Measurements from ENCODE around the gene MAPT. TPM values are rescaled to one million over a fixed set of nuclear protein-coding genes. Genes with fewer than 3 reads are reported as not detected.

MAPT gene
- total RNA-seq, 6 donors from 2014 or later, result 2.1 to 3.7 (median 2.8) TPM

- H3K27me3 ChIP-seq, result peaks cover 0 to 4% (median 0%) of the 10 kb centered on the region in 4 donors
- H3K36me3 ChIP-seq, result no peaks in the 10 kb centered on the region
- 67 to 89% methylated on average over 1 to 4 of the region's 7 CpGs for WGBS, 2 donors
- no peaks in the 10 kb centered on the region for H3K4me1 ChIP-seq
- ATAC-seq (ENCODE audit: low FRiP score in 2 of 2), result no peak
- H3K4me3 ChIP-seq, result no peak overlapping the region
- H3K27ac ChIP-seq, result no peak overlapping the region
- peak in 1 of 2 donors; percentile 44 for DNase-seq
- TF ChIP-seq POLR2AphosphoS5 (IDR thresholded peaks at IDR 0.05), result no peak
- no peak for TF ChIP-seq CTCF (IDR thresholded peaks at IDR 0.05)
- TF ChIP-seq POLR2A (IDR thresholded peaks at IDR 0.05), result no peak
- no peak for TF ChIP-seq EP300 (IDR thresholded peaks at IDR 0.05)
- H3K9me3 ChIP-seq, result no peaks in the 10 kb centered on the region
These were observed 44.8 kb upstream of the MAPT start for GRCh38 chr17:45849536-45849990.

- Histone ChIP-seq H3K4me1 (no peaks in the 10 kb centered on the region), H3K4me3 (no peak overlapping the region), H3K27ac (no peak overlapping the region), H3K27me3 (peaks cover 0 to 4% (median 0%) of the 10 kb centered on the region in 4 donors), H3K36me3 (no peaks in the 10 kb centered on the region), H3K9me3 (no peaks in the 10 kb centered on the region)
- TF ChIP-seq POLR2AphosphoS5 (IDR thresholded peaks at IDR 0.05) (no peak), CTCF (IDR thresholded peaks at IDR 0.05) (no peak), POLR2A (IDR thresholded peaks at IDR 0.05) (no peak), EP300 (IDR thresholded peaks at IDR 0.05) (no peak)
- 67 to 68% methylated on average over 1 to 3 of the region's 4 CpGs for WGBS, 2 donors
- ATAC-seq (ENCODE audit: low FRiP score in 2 of 2) (no peak), DNase-seq (no peak)
These were observed 44.3 kb upstream of the MAPT start for GRCh38 chr17:45850011-45850410.

GRCh38 chr17:45850468-45850867 is 43.9 kb upstream of the MAPT start:
- TF ChIP-seq CTCF (IDR thresholded peaks at IDR 0.05), result no peak
- no peak for TF ChIP-seq EP300 (IDR thresholded peaks at IDR 0.05)
- no peak for TF ChIP-seq POLR2AphosphoS5 (IDR thresholded peaks at IDR 0.05)
- no peak for TF ChIP-seq POLR2A (IDR thresholded peaks at IDR 0.05)
- H3K27me3 ChIP-seq, result peaks cover 0 to 4% (median 0%) of the 10 kb centered on the region in 4 donors
- H3K4me1 ChIP-seq, result no peaks in the 10 kb centered on the region
- no peaks in the 10 kb centered on the region for H3K36me3 ChIP-seq
- no peak overlapping the region for H3K27ac ChIP-seq
- H3K4me3 ChIP-seq, result no peak overlapping the region
- ATAC-seq (ENCODE audit: low FRiP score in 2 of 2) (no peak), DNase-seq (no peak)
- WGBS, 2 donors, result 88 to 90% methylated on average over 4 to 5 of the region's 5 CpGs
- H3K9me3 ChIP-seq, result no peaks in the 10 kb centered on the region

GRCh38 chr17:45851022-45851421 is 43.3 kb upstream of the MAPT start:
- TF ChIP-seq POLR2A (IDR thresholded peaks at IDR 0.05) (no peak), CTCF (IDR thresholded peaks at IDR 0.05) (no peak), POLR2AphosphoS5 (IDR thresholded peaks at IDR 0.05) (no peak), EP300 (IDR thresholded peaks at IDR 0.05) (no peak)
- H3K4me1 ChIP-seq, result no peaks in the 10 kb centered on the region
- H3K9me3 ChIP-seq, result no peaks in the 10 kb centered on the region
- WGBS, 2 donors, result 77 to 88% methylated on average over 4 to 6 of the region's 6 CpGs
- ATAC-seq (ENCODE audit: low FRiP score in 2 of 2) (no peak), DNase-seq (no peak)
- no peaks in the 10 kb centered on the region for H3K36me3 ChIP-seq
- H3K4me3 ChIP-seq, result no peak overlapping the region
- peaks cover 0 to 4% (median 0%) of the 10 kb centered on the region in 4 donors for H3K27me3 ChIP-seq
- no peak overlapping the region for H3K27ac ChIP-seq

- H3K27ac ChIP-seq, result no peak overlapping the region
- DNase-seq, result peak in 1 of 2 donors; percentile 57
- no peaks in the 10 kb centered on the region for H3K9me3 ChIP-seq
- H3K4me3 ChIP-seq, result no peak overlapping the region
- ATAC-seq (ENCODE audit: low FRiP score in 2 of 2), result no peak
- no peaks in the 10 kb centered on the region for H3K4me1 ChIP-seq
- TF ChIP-seq POLR2A (IDR thresholded peaks at IDR 0.05) (no peak), EP300 (IDR thresholded peaks at IDR 0.05) (no peak), POLR2AphosphoS5 (IDR thresholded peaks at IDR 0.05) (no peak), CTCF (IDR thresholded peaks at IDR 0.05) (no peak)
- peaks cover 0 to 4% (median 0%) of the 10 kb centered on the region in 4 donors for H3K27me3 ChIP-seq
- 36 to 40% methylated on average over 1 to 3 of the region's 8 CpGs for WGBS, 2 donors
- H3K36me3 ChIP-seq, result no peaks in the 10 kb centered on the region
These were observed 42.9 kb upstream of the MAPT start for GRCh38 chr17:45851464-45851863.
